GM12891 (cell line): ENCODE results near the gene CCT6B.
"Not testable (repeated sequence)": the region's sequence is repeated elsewhere in the genome, so short reads cannot be mapped to it uniquely, and the experiment has no call there.

Experiments
- DNase-seq: peaks from one replicate; pipeline ENCODE4 v3.0.0; 2011; ENCODE audit warnings: low spot score; ENCODE audit not compliant: insufficient read length
- FAIRE-seq: peaks from 2 replicates; lab custom pipeline; 2011; peaks lifted over from hg19 to GRCh38; lab: Jason Lieb, UNC
- PAX5 ChIP-seq: IDR thresholded peaks from 2 replicates; pipeline ENCODE4 v1.6.1; 2011; ENCODE audit warnings: low read length, moderate library complexity, mild to moderate bottlenecking; ENCODE audit not compliant: insufficient read depth, severe bottlenecking
- POLR2A ChIP-seq: IDR thresholded peaks from 2 replicates; pipeline ENCODE4 v1.6.1; 2011; ENCODE audit warnings: low read depth, low read length, control low read depth
- POLR2AphosphoS5 ChIP-seq: IDR thresholded peaks from 2 replicates; pipeline ENCODE4 v1.6.1; 2011; ENCODE audit warnings: low read depth, low read length, control low read depth
- POU2F2 ChIP-seq: IDR thresholded peaks from 2 replicates; pipeline ENCODE4 v1.6.1; 2011; ENCODE audit warnings: low read depth, mild to moderate bottlenecking, control low read depth, low read length, moderate library complexity
- SPI1 ChIP-seq: IDR thresholded peaks from 2 replicates; pipeline ENCODE4 v1.6.1; 2011; ENCODE audit warnings: low read depth, low read length, control low read depth
- TAF1 ChIP-seq: IDR thresholded peaks from 2 replicates; pipeline ENCODE4 v1.6.1; 2011; ENCODE audit warnings: low read depth, low read length, control low read depth

Gene CCT6B

DNA sequence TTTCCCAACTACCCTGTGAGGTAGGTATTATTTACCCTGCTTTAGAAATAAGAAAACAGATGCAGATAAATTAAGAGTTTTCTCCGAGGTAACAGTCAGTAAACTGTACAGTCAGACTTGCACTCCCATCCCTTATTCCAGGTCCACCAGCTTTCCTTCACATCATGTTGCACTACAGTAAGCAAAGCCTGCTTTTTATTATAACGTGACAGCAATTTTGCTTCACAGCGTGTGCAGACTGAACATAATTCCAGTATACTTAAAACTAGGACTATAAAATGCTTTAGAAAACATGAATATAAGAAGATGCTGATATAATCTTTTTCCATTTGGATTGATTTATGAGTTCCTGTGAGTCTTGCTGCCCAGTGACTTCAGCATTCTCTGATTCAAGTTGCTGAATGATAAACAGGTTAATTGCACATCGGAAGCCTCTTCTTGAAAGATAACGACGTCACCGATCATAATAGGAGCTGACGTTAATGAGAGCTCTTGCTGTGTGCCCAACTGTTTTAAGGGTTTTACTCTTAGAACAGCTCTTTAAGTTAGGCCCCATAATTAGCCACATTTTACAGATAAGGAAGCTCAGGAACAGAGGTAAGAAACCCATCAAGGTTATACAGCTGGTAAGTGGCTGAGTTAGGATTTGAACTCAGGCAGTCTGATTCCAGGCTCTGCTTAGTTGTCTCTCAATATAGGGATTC lies 20.4 kb upstream of the CCT6B start:
- DNase-seq: no peak
- TF ChIP-seq SPI1 (no peak), POLR2AphosphoS5 (no peak), PAX5 (no peak), TAF1 (no peak), POLR2A (no peak), POU2F2 (no peak)
- FAIRE-seq: peak; percentile 20

DNA sequence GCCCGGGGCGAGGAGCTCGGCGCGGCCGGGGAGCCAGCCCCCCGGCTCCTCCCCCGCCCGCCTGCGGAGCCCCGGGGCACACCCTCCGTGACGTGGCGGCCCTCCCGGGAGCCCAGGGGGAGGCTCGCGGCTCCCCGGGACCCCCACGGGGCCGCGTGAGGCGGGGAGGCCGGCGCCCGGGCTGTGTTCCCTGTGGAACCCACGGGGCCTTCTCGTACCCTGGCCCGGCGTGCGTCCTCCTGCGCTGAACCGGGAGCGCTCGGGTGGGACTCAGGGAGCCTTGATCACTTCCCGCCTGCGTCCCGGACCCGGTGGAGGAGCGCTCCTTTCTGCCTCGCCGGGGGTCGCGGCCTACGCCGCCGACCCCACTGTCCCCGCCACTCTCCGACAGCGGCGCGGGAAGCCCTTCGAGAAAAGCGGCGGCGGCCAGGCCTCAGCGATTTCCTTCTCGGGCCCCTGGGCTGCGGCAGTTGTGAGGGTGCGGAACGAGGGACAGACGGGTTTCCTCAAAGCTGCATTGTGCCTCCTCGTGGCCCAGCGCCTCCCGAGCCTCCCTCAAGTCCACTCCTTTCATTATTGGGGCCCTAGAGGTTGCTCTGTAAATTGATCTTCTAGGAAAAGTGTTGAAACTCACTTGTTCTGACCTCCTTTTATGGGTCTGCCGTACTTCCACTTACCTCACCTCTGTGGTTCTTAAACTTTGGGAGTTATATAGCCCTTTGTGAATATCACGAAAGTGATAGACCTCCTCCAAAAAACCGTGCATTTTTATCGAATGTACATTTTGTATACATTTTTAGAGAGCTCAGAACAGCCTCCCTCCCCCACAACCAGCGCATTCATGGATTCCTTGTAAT lies 19.6 kb upstream of the CCT6B start:
- TF ChIP-seq SPI1 (peak; percentile 10; the same call in 1 of the 2 replicates), POLR2AphosphoS5 (peak; percentile 32; the same call in 1 of the 2 replicates), PAX5 (no peak), TAF1 (no peak), POLR2A (0 out of 2 replicates have a peak, but pooled peaks have one; percentile 19), POU2F2 (no peak; the same call in 1 of the 2 replicates)
- peak; percentile 88 for DNase-seq
- peak; percentile 54 for FAIRE-seq

DNA sequence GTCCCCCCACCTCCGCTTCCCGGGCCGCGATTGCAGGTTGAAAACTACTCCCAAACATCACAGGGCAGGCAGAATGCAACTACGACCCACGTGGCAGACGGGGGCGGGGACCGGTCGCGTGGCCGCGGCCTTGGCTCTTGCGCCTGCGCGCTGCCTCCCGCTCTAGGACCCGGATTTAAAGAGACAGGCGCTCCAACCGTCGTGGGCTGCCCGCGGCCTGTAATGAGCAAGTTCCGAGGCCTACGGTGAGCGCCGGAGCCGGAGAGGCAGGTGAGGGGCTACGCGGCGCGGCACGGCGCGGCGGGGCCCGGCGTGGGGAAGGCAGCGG lies 19.1 kb upstream of the CCT6B start, which contains the start of gene LIG3:
TSS of gene LIG3 (plus strand) at position 160 of the 328 bp plus-strand sequence. CDS start 2,494 bp downstream, outside the sequence.
- FAIRE-seq (peak; percentile 98), DNase-seq (peak; percentile 89)
- TF ChIP-seq POLR2A (peak; percentile 86), POU2F2 (peak; percentile 51), TAF1 (peak; percentile 59; the same call in 1 of the 2 replicates), SPI1 (no peak), PAX5 (no peak), POLR2AphosphoS5 (peak; percentile 76)

DNA sequence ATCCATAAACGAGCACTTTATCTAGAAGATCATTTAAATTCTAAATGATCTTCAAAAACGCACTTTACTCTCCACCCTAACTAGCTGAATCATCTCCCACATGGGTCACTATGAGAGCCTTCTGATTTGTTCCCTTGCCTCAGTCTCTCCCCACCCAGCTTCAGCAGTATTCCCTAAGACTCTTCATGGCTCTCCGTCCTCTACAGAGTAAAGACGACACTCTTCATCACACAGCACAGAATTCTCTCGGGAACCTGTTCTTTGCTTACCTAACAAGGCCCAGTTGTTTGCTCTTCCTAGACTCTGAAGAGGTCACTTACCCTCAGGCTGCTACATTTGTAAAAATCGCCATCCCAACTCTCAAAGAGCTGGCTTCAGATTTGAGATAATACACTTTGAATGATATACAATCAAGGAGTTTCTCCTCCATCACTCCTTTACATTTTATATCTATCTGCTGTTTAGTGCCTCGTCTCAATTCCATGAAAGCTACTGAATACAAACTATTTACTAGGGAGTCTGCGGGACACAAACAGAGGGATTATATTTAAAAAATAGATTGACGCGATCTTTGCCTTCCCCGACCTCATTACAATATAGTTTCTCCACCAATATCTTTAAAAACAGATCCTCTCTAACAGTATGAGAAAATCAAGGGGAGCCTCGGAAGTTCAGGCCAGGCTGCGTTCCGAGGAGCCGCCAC lies 18.5 kb upstream of the CCT6B start:
- DNase-seq (no peak), FAIRE-seq (no peak)
- no peak for TF ChIP-seq PAX5
- no peak for TF ChIP-seq POLR2AphosphoS5
- TF ChIP-seq TAF1: no peak
- TF ChIP-seq SPI1: no peak
- no peak for TF ChIP-seq POU2F2
- TF ChIP-seq POLR2A: no peak

DNA sequence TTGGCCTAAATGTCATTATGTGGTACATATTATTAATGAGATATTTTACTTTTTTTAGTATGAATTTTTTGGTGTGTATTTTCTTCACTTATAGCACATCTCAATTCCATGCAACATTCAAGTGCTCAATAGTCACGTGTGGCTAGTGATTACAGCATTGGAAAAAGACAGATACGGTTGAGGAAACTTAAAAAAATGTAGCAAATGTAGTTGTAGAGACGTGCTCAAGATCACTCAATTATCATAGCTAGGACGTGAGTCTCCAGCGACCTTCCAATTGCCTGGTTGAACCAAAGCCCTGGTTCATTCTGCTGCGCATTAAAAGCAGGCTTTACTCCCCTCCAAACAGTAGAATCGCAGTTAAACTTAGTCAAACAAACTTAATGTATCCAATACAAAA lies 17.9 kb upstream of the CCT6B start:
- no peak for TF ChIP-seq PAX5
- TF ChIP-seq POLR2AphosphoS5: no peak
- TF ChIP-seq TAF1: no peak
- no peak for TF ChIP-seq POU2F2
- TF ChIP-seq POLR2A: no peak
- no peak for TF ChIP-seq SPI1
- DNase-seq: no peak
- peak; percentile 50 for FAIRE-seq

DNA sequence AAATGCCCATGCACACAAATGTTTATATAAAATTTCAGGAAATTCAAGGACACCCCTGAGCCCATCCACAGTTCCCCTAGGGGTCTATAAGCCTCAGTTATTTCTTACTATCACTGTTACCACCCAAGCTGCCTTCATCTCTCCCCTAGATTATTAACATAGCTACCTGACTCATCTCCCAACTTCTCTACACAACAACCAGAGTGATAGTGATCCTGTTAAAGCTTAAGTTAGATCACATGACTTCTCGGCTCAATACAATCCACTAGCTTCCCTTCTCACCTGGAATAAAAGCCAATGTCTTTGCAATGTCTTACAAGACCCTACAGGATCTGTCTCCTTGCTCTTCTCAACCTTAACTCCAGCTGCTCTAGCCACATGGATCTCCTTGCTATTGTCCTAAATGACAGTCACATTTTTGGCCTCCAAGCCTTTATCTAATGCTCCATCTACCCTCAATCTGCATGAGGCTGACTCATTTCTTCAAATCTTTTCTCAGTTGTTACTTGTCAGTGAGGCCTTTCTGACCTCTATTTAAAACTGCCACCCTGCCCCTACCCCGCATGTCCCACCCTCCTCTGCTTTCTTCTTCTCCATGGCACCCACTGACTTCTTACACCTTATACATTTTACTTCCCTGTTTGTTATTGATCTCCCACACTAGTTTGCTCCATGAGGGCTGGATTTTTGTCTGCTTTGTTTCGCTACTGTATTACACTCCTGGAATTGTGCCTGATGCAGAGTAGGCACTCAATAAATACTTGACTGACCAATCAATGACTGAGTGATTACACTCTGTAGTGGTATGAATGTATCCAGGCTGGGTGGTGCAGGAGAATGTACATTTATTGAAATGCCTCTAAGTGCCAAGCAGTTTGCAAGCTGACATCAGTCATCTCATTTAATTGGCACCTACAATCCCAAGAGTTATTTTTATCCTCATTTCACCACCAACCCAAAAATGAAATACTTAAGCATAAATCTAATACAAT lies 13.8 kb upstream of the CCT6B start:
- DNase-seq (no peak), FAIRE-seq (no peak)
- TF ChIP-seq POU2F2: no peak
- no peak for TF ChIP-seq POLR2AphosphoS5
- no peak for TF ChIP-seq PAX5
- no peak for TF ChIP-seq SPI1

DNA sequence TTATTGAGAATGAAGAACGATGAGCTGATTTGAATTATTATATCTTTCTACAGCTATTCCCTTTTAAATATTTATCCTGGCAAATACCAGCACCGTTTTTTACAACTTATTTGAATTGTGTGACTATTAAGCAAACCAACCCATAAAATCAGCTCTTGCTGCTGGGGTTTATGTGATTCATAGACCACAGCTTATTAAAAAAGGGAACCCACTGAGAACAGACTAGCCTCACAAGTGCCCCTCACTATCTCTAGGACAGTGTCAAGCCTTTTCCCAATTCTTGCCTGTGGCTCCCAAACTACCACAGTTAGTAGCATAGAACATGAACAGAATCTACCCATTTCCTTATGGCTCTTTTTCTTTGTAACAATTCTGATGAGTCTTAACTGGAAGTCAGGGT lies 12.9 kb upstream of the CCT6B start:
- TF ChIP-seq SPI1: no peak
- TF ChIP-seq POLR2A: no peak
- TF ChIP-seq POLR2AphosphoS5: no peak
- TF ChIP-seq PAX5: no peak
- TF ChIP-seq POU2F2: no peak
- no peak for TF ChIP-seq TAF1
- FAIRE-seq: no peak
- no peak for DNase-seq

DNA sequence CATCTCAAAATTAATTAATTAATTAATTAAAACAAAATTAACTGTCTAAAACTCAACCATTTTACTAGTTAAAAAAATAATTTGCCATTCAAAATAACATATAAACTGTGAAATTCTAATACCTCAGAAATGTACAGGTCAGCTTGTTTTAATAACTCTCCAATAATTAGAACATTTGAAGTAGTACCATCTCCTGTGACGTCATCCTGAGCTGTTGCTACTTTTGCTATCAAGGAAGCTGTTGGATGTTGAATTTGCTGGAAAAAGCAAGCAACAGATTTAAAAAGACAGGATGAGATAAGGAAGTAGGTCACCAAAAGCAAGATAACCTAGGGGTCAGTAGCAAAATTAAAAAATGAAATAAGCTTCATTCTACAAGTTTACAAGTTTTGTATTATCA lies 2.8 kb downstream of the CCT6B start:
- DNase-seq (no peak), FAIRE-seq (no peak)
- no peak for TF ChIP-seq SPI1

DNA sequence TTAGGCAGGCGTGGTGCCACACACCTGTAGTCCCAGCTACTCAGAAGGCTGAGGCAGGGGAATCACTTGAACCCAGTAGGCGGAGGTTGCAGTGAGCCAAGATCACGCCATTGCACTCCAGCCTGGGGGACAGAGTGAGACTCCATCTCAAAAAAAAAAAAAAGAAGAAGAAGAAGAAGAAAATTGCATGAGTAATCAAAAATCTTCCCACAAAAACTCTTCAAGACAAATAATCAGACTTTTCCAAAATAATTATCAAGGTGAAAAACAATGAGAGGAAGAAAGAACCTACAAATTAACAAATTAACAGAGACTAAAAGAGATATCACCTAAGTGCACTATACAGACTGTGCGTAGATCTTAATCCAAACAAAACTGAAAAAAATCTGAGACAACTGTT lies 10.5 kb downstream of the CCT6B start:
- not testable (repeated sequence) for FAIRE-seq, DNase-seq
